ENCODE data around the gene LRP1.

Gene LRP1

GRCh38 chr12:57178213-57178612 is 49.9 kb downstream of the LRP1 start:
- no peak for DNase-seq

DNA sequence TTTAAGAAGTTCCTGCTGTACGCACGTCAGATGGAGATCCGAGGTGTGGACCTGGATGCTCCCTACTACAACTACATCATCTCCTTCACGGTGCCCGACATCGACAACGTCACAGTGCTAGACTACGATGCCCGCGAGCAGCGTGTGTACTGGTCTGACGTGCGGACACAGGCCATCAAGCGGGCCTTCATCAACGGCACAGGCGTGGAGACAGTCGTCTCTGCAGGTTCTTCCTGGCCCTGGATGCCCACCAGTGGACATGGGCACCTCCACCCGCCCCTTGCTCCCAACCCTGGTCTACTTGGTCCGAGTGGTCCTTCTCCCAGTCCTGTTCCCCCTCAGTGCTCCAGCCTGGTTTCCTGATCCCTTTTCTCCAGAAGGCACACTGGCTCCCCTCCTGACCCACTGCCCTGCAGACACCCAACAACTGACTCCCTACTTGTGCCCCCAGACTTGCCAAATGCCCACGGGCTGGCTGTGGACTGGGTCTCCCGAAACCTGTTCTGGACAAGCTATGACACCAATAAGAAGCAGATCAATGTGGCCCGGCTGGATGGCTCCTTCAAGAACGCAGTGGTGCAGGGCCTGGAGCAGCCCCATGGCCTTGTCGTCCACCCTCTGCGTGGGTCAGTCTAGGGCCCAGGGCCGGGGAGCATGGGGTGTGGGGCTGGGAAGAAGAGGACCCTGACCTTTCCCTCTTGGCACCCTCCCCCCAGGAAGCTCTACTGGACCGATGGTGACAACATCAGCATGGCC is 51.2 kb downstream of the LRP1 start:
- DNase-seq: no peak

DNA sequence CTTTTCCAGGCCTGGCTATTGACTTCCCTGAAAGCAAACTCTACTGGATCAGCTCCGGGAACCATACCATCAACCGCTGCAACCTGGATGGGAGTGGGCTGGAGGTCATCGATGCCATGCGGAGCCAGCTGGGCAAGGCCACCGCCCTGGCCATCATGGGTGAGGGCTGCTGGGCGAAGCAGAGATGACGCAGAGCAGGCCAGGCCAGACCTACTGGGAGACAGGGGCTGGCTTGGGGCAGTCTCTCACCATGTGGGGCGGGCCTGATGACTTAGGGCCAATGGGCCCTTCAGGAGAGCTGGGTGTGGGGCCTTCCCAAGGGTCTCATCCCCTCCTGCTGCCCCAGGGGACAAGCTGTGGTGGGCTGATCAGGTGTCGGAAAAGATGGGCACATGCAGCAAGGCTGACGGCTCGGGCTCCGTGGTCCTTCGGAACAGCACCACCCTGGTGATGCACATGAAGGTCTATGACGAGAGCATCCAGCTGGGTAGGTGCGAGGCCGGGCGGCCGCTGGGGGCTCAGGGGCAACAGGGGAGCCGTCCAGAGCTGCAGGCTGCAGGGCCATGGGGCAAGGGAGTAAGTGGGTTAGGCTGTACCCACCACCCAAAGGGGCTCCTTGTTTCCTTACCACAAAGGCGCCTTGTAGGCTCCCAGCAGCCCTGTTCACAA is 52.2 kb downstream of the LRP1 start:
- DNase-seq: no peak

DNA sequence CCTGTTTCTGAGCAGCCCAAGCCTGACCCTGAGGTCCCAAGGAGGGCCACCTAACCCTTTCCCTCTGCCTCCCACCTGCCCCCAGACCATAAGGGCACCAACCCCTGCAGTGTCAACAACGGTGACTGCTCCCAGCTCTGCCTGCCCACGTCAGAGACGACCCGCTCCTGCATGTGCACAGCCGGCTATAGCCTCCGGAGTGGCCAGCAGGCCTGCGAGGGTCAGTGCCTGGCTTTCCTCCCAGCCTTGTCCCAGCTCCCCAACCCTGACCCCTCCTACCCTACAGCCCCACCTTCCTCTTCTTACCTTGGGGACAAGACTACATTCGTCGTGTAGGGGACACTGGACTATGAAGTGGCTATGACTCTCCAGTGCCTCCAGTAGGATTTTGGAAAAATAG is 52.8 kb downstream of the LRP1 start:
- no peak for DNase-seq

DNA sequence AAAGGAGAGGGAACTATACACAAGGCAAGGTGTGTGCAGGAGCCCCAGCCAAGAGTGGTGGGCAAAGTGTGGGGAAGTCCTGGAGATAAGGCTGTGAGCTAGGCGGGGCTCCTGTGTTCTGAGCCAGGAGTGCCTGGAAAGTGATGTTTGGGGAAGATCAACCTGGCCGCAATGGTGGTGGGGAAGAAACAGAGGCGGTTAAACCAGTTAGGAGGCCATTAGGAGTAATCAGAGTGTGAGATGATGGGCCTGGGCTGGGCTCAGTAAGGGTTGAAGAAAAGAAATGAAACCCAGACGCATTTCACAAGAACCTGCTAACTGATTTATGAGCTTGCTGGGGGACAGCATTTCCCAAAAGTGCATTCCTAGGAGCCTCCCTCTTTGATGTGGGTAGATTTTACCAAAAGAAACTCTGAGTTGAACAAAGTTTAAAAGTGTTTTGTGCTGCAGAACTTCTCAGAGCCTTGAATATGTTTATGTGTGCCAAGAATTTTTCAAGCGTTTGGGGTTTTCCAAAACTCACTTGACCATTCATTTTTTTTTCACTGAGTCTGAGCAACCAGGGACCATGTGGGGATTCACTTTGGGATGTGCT is 53.4 kb downstream of the LRP1 start:
- no peak for DNase-seq

GRCh38 chr12:57182918-57183575 is 54.8 kb downstream of the LRP1 start:
- peak; percentile 48 for DNase-seq

GRCh38 chr12:57183939-57184725 is 55.8 kb downstream of the LRP1 start:
- DNase-seq: no peak

DNA sequence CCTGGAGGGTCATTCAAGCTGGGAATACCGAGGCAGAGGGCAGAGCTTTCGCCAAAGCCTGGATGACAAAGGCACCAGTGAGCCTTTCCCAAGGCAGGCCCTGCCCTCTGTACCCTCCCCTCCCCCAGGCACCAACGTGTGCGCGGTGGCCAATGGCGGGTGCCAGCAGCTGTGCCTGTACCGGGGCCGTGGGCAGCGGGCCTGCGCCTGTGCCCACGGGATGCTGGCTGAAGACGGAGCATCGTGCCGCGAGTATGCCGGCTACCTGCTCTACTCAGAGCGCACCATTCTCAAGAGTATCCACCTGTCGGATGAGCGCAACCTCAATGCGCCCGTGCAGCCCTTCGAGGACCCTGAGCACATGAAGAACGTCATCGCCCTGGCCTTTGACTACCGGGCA is 57.1 kb downstream of the LRP1 start:
- no peak for DNase-seq

DNA sequence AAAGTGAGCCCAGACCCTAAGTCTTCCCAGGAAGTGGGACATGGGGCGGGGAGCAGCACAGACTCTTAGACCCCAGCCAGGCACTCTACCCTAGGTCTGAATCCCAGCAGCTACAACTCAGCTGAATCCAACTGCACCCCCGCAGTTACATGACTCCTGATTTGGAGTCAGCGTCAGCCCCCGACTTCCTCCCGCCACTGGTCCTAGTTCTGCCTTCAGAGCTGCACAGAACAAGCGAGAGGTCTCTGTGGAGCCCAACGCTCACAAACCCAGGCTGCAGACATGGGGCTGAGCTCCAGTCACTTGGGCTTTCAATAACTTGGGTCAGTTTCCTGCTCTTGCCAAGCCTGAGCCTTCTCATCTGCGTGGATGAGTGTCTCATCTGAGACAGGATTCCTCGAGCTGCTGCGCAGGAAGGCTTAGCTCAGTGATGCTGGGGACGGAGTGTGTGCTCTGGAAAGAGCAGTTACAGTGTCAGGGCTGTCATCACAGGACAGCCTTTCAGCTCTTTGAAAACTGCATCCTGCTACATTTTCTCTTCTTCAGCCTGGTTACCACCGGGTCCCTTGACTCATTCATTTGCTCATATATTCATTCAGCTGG is 57.7 kb downstream of the LRP1 start:
- DNase-seq: no peak

GRCh38 chr12:57187222-57188089 is 59.2 kb downstream of the LRP1 start:
- no peak for DNase-seq

DNA sequence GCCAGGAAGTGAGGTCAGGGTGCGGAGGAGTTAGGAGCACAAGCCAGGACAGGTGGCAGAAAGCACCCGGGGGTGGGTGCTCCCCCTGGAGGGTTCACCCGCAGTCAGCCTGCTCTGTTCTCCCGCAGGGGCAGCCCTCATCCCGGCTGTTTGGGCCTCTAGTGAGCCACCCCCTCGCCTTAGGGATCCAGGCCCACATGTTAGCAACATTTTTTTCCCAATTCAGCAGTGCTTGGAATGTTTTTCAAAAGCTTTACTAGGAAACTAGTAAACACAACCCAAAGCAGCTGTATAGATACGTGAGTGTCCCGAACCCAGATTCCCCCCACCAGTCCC is 59.8 kb downstream of the LRP1 start:
- DNase-seq: no peak

- no peak for DNase-seq
Measured at GRCh38 chr12:57190037-57190436, 61.8 kb downstream of the LRP1 start.

DNA sequence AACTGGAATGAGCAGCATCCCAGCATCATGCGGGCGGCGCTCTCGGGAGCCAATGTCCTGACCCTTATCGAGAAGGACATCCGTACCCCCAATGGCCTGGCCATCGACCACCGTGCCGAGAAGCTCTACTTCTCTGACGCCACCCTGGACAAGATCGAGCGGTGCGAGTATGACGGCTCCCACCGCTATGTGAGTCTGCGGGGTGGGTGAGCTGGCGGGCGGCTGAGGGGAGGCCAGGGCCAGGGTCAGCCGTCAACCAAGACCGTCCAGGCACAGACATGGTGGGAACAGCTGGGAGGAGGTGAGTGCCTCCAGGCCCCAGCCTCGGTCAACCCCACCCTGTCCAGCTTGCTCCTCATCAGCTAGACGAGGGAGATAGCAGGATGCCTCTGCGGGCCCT is 62.5 kb downstream of the LRP1 start:
- DNase-seq: no peak

GRCh38 chr12:57191410-57191809 is 63.1 kb downstream of the LRP1 start:
- DNase-seq: no peak

- no peak for DNase-seq
Measured at GRCh38 chr12:57192920-57193319, 64.6 kb downstream of the LRP1 start.

DNA sequence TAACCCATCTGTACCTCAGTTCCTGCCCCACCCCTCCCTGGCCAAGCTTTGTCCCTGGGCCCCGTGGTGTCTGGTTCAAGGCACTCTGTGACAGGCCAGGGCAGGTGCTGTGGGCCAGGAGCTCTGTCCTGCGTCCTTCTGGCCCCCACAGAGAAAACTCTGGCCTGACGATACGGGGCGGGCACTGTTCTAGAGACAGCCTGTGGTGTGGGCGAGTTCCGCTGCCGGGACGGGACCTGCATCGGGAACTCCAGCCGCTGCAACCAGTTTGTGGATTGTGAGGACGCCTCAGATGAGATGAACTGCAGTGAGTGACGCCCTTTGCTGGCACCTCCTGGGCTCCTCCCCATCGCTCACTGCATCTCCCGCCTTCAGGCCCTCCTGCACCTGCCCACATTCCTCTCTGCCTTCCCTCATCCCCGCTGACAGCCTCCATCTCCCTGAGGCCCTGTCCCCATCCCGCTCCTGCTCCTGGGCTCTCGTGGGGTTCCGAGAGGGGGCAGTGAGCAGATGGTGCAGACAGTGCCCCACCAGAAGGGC is 65.5 kb downstream of the LRP1 start:
- DNase-seq: no peak

- no peak for DNase-seq
Measured at GRCh38 chr12:57194253-57194652, 66.0 kb downstream of the LRP1 start.

DNA sequence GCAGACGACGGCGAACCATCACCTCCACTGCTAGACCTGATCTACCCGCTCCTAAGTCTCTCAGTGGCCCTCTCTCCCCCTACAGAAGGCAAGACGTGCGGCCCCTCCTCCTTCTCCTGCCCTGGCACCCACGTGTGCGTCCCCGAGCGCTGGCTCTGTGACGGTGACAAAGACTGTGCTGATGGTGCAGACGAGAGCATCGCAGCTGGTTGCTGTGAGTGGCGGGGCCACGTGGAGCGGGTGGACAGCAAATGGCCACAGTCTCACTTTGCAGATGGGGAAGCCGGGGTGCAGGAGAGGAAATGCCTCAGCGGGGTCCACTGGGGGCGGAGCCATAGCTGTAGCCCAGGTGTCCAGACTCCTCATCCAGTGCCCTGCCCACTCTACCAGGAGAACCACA is 66.9 kb downstream of the LRP1 start:
- DNase-seq: no peak

DNA sequence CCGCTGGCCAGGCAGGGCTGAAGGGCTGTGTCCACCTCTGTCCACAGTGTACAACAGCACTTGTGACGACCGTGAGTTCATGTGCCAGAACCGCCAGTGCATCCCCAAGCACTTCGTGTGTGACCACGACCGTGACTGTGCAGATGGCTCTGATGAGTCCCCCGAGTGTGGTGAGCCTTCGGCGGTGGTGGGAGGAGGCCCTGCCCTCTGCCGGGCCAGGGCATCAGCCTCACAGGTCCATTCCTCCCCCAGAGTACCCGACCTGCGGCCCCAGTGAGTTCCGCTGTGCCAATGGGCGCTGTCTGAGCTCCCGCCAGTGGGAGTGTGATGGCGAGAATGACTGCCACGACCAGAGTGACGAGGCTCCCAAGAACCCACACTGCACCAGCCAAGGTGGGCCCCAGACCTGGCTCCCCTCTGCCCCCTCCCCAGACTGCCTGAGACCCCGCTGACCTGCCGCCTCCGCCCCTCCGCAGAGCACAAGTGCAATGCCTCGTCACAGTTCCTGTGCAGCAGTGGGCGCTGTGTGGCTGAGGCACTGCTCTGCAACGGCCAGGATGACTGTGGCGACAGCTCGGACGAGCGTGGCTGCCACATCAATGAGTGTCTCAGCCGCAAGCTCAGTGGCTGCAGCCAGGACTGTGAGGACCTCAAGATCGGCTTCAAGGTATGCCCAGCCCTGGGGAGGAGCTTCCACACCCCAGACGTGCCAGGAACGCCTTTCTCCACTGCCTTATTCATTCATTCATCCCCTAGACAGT is 67.5 kb downstream of the LRP1 start:
- no peak for DNase-seq

DNA sequence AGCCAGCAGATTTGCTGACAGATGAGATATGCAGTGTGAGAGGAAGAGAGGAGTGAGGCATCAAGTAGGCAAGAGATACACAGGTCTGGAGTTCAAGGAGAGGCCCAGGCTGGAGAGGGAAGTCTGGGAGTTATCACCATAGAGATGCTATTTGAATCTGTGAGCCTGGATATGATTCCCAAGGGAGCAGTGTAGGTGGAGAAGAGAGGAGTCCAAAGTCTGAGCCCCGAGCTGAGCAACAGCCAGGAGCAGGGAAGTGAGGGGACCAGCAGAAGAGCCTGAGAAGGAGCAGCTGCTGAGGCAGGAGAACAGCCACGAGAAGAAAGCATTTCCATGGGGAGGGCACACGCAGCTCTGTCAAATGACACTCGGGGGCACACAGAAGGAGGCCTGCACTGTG is 68.2 kb downstream of the LRP1 start:
- DNase-seq: no peak

DNA sequence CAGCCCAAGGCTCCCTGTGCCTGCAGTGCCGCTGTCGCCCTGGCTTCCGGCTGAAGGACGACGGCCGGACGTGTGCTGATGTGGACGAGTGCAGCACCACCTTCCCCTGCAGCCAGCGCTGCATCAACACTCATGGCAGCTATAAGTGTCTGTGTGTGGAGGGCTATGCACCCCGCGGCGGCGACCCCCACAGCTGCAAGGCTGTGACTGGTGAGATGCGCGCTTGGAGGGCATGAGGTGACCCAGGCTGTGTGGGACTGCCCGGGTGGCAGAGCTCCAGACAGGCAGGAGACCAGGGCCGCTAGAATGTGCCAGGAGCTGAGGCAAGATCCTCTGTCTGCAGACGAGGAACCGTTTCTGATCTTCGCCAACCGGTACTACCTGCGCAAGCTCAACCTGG is 68.7 kb downstream of the LRP1 start:
- no peak for DNase-seq

Measured in DMS153 (cell line).